NCI-H146 treated with DMSO at 0.1 percent for 48 hours (cell line): ENCODE data around the gene DLL4.
"Not testable (repeated sequence)": the region's sequence is repeated elsewhere in the genome, so short reads cannot be mapped to it uniquely, and the experiment has no call there.

Source experiments
- DNase-seq: peaks from one replicate; lab custom pipeline; 2025; ENCODE audit not compliant: unreplicated experiment; lab: John Stamatoyannopoulos, UW

The DLL4 gene

GRCh38 chr15:40958146-40958545, 29.0 kb downstream of the DLL4 start:
- DNase-seq = no peak

GRCh38 chr15:40958723-40959122, 29.6 kb downstream of the DLL4 start:
- DNase-seq = no peak

- DNase-seq = no peak
Measured at GRCh38 chr15:40959331-40960141, 30.4 kb downstream of the DLL4 start.

GRCh38 chr15:40960151-40960885, 31.2 kb downstream of the DLL4 start:
- DNase-seq = no peak

GRCh38 chr15:40960925-40961324, 31.8 kb downstream of the DLL4 start:
- DNase-seq = no peak

- not testable (repeated sequence) for DNase-seq
Measured at GRCh38 chr15:40961740-40962139, 32.6 kb downstream of the DLL4 start.

- DNase-seq = not testable (repeated sequence)
Measured at GRCh38 chr15:40962317-40962716, 33.2 kb downstream of the DLL4 start.

- DNase-seq = no peak
Measured at GRCh38 chr15:40963201-40963600, 34.1 kb downstream of the DLL4 start.

- no peak for DNase-seq
Measured at GRCh38 chr15:40964006-40964405, 34.9 kb downstream of the DLL4 start.

- no peak for DNase-seq
Measured at GRCh38 chr15:40964634-40965033, 35.5 kb downstream of the DLL4 start.

- DNase-seq = no peak
Measured at GRCh38 chr15:40968290-40969085, 39.3 kb downstream of the DLL4 start.

- no peak for DNase-seq
Measured at GRCh38 chr15:40969363-40969762, 40.2 kb downstream of the DLL4 start.

GRCh38 chr15:40974879-40975278, 45.7 kb downstream of the DLL4 start:
- DNase-seq = no peak

- no peak for DNase-seq
Measured at GRCh38 chr15:40976819-40977218, 47.7 kb downstream of the DLL4 start.

- DNase-seq = no peak
Measured at GRCh38 chr15:40978141-40978540, 49.0 kb downstream of the DLL4 start.

- no peak for DNase-seq
Measured at GRCh38 chr15:40978562-40978961, 49.4 kb downstream of the DLL4 start.

- no peak for DNase-seq
Measured at GRCh38 chr15:40981186-40981585, 52.0 kb downstream of the DLL4 start.

- no peak for DNase-seq
Measured at GRCh38 chr15:40982855-40983254, 53.7 kb downstream of the DLL4 start.

- DNase-seq = no peak
Measured at GRCh38 chr15:40984406-40984805, 55.3 kb downstream of the DLL4 start.

- no peak for DNase-seq
Measured at GRCh38 chr15:40984964-40985363, 55.8 kb downstream of the DLL4 start.

GRCh38 chr15:40985541-40986330, 56.6 kb downstream of the DLL4 start:
- no peak for DNase-seq
